ENCODE data around the gene PLTP. TPM values are rescaled to one million over a fixed set of nuclear protein-coding genes. Genes with fewer than 3 reads are reported as not detected.

The PLTP gene
- total and polyA plus RNA-seq, 2 of the 13 experiments (the other 11 are each of a cell fraction or from before 2014, with no cell fraction given): 16.9 to 28.6 TPM

DNA sequence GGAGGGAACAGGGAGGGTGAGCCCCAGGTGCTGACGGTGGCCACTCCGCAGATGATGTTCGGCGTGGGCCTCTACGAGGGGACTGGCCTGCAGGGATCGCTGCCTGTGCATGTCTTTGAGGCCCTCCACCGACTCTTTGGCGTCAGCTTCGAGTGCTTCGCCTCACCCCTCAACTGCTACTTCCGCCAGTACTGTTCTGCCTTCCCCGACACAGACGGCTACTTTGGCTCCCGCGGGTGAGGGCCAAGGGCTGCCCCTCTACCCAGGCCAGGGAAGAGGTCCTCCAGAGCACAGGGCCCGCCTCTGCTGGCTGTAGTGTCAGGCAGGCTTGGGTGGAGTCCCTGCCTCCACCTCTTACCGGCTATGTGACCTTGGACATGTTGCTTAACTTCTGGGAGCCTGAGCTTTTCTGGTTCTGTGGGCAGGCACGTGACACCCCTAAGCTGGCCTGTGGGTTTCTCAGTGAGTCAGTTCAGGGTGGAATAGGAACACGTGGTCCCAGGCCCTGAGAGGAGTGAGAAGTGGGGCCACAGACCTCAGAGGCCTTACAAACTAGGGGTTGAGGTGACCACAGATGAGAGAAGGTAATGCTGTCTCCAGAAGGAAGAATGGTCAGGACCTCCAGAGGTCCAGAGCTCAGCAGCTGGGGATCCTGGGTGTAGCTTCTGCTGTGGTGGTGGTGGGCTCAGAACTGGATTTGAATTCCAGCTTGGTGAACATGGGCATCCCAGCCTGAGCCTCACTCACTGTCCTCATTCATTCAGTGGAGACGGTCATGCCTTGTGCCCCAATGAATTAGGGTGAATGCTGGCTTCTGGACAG lies 34.4 kb upstream of the PLTP start (continued):
- TF ChIP-seq CBX5 (CRISPR knock-in tag; IDR thresholded peaks at IDR 0.05; ENCODE audit: borderline replicate concordance) (peak; percentile 87; the same call in 1 of the 2 replicates), HIC2 (CRISPR knock-in tag; IDR thresholded peaks at IDR 0.05; ENCODE audit: low read depth) (peak; percentile 57), ZNF605 (CRISPR knock-in tag; IDR thresholded peaks at IDR 0.05) (peak; percentile 93), BRCA1 (CRISPR knock-in tag; IDR thresholded peaks at IDR 0.05) (peak; percentile 74; the same call in 1 of the 2 replicates), DMTF1 (CRISPR knock-in tag; IDR thresholded peaks at IDR 0.05) (no peak), PCBP1 (IDR thresholded peaks at IDR 0.05; ENCODE audit: borderline replicate concordance, low read depth, low read length) (no peak), AHR (CRISPR knock-in tag; IDR thresholded peaks at IDR 0.05) (peak; percentile 45; the same call in 1 of the 2 replicates), GABPB1 (CRISPR knock-in tag; IDR thresholded peaks at IDR 0.05) (peak; percentile 70), NFE2L2 (IDR thresholded peaks at IDR 0.05; ENCODE audit: low read length) (no peak), PBX3 (CRISPR knock-in tag; IDR thresholded peaks at IDR 0.05; ENCODE audit: borderline replicate concordance) (0 out of 2 replicates have a peak, but pooled peaks have one; percentile 75), HOXD1 (CRISPR knock-in tag; IDR thresholded peaks at IDR 0.05) (no peak; the same call in 1 of the 2 replicates), TCF7L2 (IDR thresholded peaks at IDR 0.05; ENCODE audit: low read depth, low read length) (no peak), ZBTB26 (CRISPR knock-in tag; IDR thresholded peaks at IDR 0.05; ENCODE audit: borderline replicate concordance) (peak; percentile 97)
- TF ChIP-seq, protein P1, sequence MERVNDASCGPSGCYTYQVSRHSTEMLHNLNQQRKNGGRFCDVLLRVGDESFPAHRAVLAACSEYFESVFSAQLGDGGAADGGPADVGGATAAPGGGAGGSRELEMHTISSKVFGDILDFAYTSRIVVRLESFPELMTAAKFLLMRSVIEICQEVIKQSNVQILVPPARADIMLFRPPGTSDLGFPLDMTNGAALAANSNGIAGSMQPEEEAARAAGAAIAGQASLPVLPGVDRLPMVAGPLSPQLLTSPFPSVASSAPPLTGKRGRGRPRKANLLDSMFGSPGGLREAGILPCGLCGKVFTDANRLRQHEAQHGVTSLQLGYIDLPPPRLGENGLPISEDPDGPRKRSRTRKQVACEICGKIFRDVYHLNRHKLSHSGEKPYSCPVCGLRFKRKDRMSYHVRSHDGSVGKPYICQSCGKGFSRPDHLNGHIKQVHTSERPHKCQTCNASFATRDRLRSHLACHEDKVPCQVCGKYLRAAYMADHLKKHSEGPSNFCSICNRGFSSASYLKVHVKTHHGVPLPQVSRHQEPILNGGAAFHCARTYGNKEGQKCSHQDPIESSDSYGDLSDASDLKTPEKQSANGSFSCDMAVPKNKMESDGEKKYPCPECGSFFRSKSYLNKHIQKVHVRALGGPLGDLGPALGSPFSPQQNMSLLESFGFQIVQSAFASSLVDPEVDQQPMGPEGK (CRISPR knock-in tag; IDR thresholded peaks at IDR 0.05): peak; percentile 83
- TF ChIP-seq, protein P2, sequence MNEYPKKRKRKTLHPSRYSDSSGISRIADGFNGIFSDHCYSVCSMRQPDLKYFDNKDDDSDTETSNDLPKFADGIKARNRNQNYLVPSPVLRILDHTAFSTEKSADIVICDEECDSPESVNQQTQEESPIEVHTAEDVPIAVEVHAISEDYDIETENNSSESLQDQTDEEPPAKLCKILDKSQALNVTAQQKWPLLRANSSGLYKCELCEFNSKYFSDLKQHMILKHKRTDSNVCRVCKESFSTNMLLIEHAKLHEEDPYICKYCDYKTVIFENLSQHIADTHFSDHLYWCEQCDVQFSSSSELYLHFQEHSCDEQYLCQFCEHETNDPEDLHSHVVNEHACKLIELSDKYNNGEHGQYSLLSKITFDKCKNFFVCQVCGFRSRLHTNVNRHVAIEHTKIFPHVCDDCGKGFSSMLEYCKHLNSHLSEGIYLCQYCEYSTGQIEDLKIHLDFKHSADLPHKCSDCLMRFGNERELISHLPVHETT (CRISPR knock-in tag; conservative IDR thresholded peaks at IDR 0.05): peak; percentile 67

Measured in HepG2 (cell line).